NCI-H2196 (cell line): ENCODE measurements around the gene ZNF417.
"Not testable (repeated sequence)": the region's sequence is repeated elsewhere in the genome, so short reads cannot be mapped to it uniquely, and the experiment has no call there.

Experiments used
- DNase-seq: peaks from one replicate; lab custom pipeline; 2025; ENCODE audit not compliant: unreplicated experiment; lab: John Stamatoyannopoulos, UW

The ZNF417 gene

DNA sequence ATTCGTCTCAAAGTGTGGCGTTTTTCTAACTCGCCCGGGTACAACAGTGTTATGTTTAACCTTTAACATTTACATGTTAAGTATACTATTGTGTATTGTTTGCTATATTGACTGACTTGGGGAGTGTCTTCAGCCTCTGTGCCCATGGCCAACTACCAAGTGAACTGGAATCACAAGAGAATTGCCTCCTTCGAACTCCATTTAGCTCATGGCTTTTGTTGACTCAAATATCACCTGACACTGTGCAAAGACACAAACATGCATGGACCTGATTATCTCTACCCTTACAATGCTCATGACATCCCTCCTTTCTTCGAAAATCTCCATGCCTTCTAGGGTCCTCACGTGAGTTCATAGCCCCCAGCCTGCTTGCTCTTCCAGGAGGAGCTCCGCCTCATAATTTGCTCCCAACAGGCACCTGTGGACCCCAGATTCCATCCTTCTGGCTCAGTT is 28.3 kb downstream of the ZNF417 start:
- no peak for DNase-seq

DNA sequence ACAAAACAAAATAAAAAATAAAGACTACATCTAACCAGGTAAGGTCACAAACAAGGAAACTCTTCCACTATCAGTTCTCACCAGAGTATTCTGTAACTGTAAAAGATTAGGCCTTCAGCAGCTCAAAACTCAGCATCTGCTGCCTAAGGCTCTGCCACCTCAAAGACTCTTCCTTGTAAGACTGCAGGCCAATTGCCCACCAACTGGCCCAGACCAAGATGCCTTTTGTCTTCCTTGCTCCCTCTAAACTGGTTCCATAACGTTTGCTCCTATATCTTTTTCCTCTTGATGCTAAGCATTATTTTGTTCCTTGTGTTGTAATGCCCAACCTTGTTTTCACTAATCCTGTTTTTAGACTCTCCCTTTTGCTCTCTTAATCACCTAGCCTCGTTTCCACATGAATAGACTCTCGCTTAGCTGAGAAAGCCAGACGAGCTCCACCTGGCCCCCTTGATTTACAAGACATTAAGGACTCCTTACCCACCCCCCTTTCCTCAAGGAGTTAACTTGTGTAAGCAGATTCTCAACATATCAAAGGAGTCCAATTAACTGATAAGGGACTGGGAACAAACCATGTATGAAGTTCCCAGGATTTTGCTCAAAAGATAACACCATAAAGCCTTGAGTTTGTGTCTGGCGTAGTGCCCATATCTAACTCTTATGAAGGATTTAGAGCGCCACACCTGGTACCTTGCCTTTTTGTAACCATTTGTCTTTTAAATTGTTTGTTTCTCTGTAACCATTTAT is 29.0 kb downstream of the ZNF417 start:
- no peak for DNase-seq

DNA sequence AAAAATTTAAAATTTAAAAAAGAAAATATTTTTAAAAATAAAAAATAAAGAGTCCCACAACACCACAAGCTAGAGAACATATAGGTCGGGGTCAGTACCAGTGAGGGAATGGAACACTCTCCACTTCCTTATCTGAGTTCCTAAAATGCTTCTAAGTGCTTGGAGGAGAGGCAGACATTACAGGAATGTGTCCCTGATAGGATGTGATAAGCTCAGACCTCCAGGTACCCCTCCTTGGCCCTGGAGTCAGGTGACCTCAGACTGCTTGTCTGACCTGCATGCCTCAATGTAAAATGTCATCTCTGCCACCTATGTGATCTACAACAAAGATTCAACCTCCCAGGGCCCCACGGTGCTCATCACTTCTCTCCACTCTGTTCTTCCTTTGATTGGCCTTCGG is 30.3 kb downstream of the ZNF417 start:
- no peak for DNase-seq

- not testable (repeated sequence) for DNase-seq
These were observed 42.3 kb downstream of the ZNF417 start for GRCh38 chr19:57873883-57874799.

- DNase-seq: no peak
These were observed 43.9 kb downstream of the ZNF417 start for GRCh38 chr19:57872450-57872849.

DNA sequence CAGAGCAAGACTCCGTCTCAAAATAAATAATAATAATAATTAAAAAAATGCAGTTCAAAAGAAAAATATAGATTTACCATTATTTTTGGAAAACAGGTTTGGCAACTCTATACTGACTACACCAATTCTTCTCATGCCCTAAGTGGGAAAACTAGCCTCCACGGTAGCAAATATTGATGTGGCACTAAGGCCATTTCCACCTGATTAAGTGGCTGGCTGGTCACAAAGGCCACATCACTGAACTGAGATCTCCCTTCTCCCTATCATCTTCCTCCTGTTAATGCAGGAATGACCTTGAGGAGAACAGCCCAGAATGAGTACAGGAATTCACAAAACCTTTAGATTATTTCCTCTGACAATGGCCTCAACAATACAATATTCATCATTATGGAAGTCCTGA is 46.2 kb downstream of the ZNF417 start:
- no peak for DNase-seq

DNA sequence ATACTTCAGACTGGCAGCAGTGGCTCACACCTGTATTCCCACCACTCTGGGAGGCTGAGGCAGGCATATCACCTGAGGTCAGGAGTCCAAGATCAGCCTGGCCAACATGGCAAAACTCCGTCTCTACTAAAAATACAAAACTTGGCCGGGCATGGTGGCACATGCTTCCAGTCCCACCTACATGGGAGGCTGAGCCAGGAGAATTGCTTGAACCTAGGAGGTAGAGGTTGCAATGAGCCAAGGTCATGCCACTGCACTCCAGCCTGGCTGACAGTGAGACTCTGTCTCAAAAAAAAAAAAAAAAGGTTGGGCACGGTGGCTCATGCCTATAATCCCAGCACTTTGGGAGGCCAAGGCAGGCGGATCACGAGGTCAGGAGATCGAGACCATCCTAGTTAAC is 46.7 kb downstream of the ZNF417 start:
- not testable (repeated sequence) for DNase-seq

DNA sequence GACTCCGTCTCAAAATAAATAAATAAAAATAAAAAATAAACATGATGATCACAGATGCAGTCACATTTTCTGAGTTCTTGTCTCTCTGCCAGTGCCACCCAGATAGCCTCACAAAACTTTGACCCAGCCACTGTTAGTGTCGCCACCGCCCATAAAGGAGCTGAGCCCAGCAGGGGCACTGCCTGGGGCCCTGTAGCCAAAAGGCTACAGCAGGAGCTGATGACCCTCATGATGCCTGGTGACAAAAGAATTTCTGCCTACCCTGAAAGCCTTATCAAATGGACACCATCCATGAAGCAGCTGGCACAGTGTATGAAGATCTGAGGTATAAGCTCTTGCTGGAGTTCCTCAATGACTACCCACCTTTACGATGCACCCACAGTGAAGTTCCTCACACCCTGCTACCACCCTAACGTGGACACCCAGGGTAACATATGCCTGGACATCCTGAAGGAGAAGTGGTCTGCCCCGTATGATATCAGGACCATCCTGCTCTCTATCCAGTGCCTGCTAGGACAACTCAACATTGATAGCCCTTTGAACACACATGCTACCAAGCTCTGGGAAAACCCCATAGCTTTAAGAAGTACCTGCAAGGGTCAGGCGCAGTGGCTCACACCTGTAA is 48.4 kb downstream of the ZNF417 start:
- DNase-seq: no peak
